ENCODE data around the gene HBEGF. TPM values are rescaled to one million over a fixed set of nuclear protein-coding genes. Genes with fewer than 3 reads are reported as not detected.
A peak's percentile ranks its signal among the peaks of the same experiment; 100 is the strongest.

Gene HBEGF
- total RNA-seq, 4 donors from 2014 or later: 27.1 to 30.9 (median 27.8) TPM

DNA sequence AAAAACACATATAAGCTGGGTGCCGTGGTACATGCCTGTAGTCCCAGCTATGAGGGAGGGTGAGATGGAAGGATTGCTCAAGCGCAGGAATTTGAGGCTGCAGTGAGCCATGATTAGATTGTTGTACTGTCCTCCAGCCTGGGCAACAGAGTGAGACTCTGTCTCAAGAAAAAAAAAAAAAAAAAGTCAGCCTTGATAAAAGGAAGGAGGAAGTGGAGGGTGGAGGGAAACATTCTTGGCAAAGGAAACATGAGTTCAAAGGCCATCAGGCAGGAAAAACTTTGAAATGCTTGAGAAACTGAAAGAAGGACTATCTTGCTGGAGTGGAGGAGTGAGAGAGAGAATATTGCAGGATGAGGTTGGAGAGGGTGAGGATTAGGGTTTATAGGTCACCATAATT, 36.9 kb upstream of the HBEGF start:
- TF ChIP-seq POLR2A (IDR thresholded peaks at IDR 0.05) (no peak), EP300 (IDR thresholded peaks at IDR 0.05) (no peak), CTCF (IDR thresholded peaks at IDR 0.05) (no peak)
- no peaks in the 10 kb centered on the region for H3K4me1 ChIP-seq
- 52 to 56% methylated on average over 2 of the region's 2 CpGs for WGBS, 2 donors

DNA sequence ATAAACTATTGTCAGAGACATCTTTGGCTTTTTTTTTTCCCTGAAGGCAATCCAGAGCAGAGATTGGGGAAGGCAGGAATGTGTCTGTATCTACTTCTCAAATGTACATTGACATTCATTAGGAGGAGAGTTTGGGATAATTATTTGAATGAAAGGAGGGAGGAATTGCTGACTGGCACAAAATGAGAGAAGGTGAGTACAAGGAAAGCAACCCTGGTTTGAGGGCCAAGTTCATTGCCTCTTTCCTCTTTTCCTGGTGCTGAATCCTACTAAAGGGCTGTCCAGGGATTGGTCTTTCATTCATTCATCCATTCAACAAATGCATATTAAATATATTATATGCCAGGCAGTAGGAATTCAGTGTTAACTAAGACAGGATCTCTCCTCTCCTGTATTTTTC, 36.5 kb upstream of the HBEGF start:
- H3K36me3 ChIP-seq: no peaks in the 10 kb centered on the region
- H3K27me3 ChIP-seq: no peaks in the 10 kb centered on the region
- H3K9me3 ChIP-seq: no peaks in the 10 kb centered on the region
- H3K27ac ChIP-seq: no peak overlapping the region
- H3K4me3 ChIP-seq: no peak overlapping the region
- TF ChIP-seq POLR2A (IDR thresholded peaks at IDR 0.05): no peak
- no peak for TF ChIP-seq CTCF (IDR thresholded peaks at IDR 0.05)
- TF ChIP-seq EP300 (IDR thresholded peaks at IDR 0.05): no peak
- no peaks in the 10 kb centered on the region for H3K4me1 ChIP-seq
- no peak for DNase-seq (ENCODE audit: low spot score in 2 of 2)

More for the DNA sequence above, 36.9 kb upstream of the HBEGF start:
- Histone ChIP-seq H3K27ac (no peak overlapping the region), H3K27me3 (no peaks in the 10 kb centered on the region), H3K4me3 (no peak overlapping the region), H3K9me3 (no peaks in the 10 kb centered on the region), H3K36me3 (no peaks in the 10 kb centered on the region)
- no peak for DNase-seq (ENCODE audit: low spot score in 2 of 2)

GRCh38 chr5:140381972-140382371, 35.6 kb upstream of the HBEGF start:
- no peaks in the 10 kb centered on the region for H3K4me1 ChIP-seq
- no peak for DNase-seq (ENCODE audit: low spot score in 2 of 2)
- WGBS, 2 donors: 89 to 96% methylated on average over 1 of the region's 1 CpG

DNA sequence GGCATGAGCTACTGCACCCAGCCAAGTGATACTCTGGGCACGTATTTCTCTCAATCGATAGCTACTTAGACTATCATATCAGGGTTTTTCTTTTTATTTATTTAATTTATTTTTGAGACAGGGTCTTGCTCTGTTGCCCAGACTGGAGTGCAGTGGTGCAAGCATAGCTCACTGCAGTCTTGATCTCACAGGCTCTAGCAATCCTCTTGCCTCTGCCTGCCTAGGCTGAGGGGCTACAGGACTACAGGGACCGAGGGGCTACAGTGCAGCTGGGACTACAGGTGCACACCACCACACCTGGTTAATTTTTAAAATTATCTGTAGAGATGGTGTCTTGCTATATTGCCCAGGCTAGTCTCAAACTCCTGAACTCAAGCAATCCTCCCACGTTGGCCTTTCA, 34.9 kb upstream of the HBEGF start:
- Histone ChIP-seq H3K27me3 (no peaks in the 10 kb centered on the region), H3K4me1 (no peaks in the 10 kb centered on the region), H3K4me3 (no peak overlapping the region), H3K36me3 (no peaks in the 10 kb centered on the region), H3K9me3 (no peaks in the 10 kb centered on the region), H3K27ac (no peak overlapping the region)
- TF ChIP-seq EP300 (IDR thresholded peaks at IDR 0.05): no peak
- no peak for TF ChIP-seq CTCF (IDR thresholded peaks at IDR 0.05)
- no peak for TF ChIP-seq POLR2A (IDR thresholded peaks at IDR 0.05)
- DNase-seq (ENCODE audit: low spot score in 2 of 2): no peak
- WGBS, 2 donors: 81 to 94% methylated on average over 4 of the region's 4 CpGs

More at GRCh38 chr5:140381972-140382371, 35.6 kb upstream of the HBEGF start:
- Histone ChIP-seq H3K27me3 (no peaks in the 10 kb centered on the region), H3K4me3 (no peak overlapping the region), H3K27ac (no peak overlapping the region), H3K9me3 (no peaks in the 10 kb centered on the region), H3K36me3 (no peaks in the 10 kb centered on the region)
- TF ChIP-seq EP300 (IDR thresholded peaks at IDR 0.05) (no peak), CTCF (IDR thresholded peaks at IDR 0.05) (no peak), POLR2A (IDR thresholded peaks at IDR 0.05) (no peak)

DNA sequence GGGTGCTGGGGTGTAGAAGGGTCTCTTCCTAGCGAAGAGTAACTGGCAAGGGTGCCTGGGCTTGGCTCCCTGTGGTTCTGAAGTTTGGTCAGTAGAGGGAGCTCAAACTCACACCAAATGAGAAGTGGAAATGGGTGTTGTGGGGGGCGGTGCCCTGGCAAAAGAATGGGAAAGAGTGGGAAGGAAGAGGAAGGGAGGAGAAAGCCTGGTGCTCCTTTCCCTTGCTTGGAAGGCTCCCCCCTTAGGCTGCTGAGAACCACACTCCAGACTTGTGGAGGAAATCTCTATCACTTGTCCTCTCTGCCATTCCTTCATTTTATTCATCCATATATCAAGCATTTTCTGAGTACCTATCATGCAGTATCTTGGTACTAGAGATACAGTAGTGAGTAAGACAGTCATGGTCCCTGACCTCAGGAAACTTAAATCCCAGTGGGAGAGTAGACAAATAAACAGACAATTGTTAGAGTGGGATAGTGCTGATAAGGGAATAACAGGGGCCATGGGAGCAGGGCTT, 26.6 kb upstream of the HBEGF start:
- no peaks in the 10 kb centered on the region for H3K27me3 ChIP-seq
- TF ChIP-seq CTCF (IDR thresholded peaks at IDR 0.05): peak; percentile 75 to 92 (median 81)
- TF ChIP-seq POLR2A (IDR thresholded peaks at IDR 0.05): no peak
- peak in 1 of 2 donors; percentile 22 for TF ChIP-seq EP300 (IDR thresholded peaks at IDR 0.05)
- no peaks in the 10 kb centered on the region for H3K36me3 ChIP-seq
- DNase-seq (ENCODE audit: low spot score in 2 of 2): peak; percentile 42 to 69
- WGBS, 2 donors: 4 to 16% methylated on average over 2 of the region's 2 CpGs
- H3K4me1 ChIP-seq: peaks cover 0 to 11% (median 0%) of the 10 kb centered on the region in 4 donors
- no peaks in the 10 kb centered on the region for H3K9me3 ChIP-seq
- peak overlapping the region in 2 of 4 donors; percentile 32 to 36 for H3K27ac ChIP-seq
- no peak overlapping the region for H3K4me3 ChIP-seq

Measured in tibial nerve (tissue), 4 donors.